ENCODE data around the gene ING5. TPM values are rescaled to one million over a fixed set of nuclear protein-coding genes. Genes with fewer than 3 reads are reported as not detected.

Gene ING5
- polyA plus RNA-seq, 3 donors, result 6.5 to 29.5 (median 6.6) TPM

DNA sequence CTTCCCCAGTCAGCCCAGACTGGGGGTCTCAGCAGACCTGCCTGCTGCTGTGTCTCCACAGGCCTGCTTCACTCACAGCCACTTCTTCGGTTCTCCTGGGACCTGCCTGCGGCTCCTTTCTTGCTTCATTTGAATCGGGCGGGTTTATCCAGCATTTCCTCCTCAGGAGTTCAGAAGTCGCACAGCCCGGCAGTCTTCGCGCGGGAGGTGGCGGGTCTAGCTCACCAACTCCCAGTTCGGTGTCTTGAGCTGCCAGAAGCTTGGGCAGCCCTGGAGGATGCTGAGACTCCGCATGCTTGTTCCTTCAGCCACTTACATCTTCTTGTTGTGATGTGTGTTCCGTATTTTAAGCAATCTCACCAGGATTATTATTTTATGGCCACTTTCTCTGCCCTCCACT, 43.4 kb downstream of the ING5 start:
- no peaks in the 10 kb centered on the region for H4K20me1 ChIP-seq (ENCODE audit: insufficient read depth, low read length)
- TF ChIP-seq, protein P1, sequence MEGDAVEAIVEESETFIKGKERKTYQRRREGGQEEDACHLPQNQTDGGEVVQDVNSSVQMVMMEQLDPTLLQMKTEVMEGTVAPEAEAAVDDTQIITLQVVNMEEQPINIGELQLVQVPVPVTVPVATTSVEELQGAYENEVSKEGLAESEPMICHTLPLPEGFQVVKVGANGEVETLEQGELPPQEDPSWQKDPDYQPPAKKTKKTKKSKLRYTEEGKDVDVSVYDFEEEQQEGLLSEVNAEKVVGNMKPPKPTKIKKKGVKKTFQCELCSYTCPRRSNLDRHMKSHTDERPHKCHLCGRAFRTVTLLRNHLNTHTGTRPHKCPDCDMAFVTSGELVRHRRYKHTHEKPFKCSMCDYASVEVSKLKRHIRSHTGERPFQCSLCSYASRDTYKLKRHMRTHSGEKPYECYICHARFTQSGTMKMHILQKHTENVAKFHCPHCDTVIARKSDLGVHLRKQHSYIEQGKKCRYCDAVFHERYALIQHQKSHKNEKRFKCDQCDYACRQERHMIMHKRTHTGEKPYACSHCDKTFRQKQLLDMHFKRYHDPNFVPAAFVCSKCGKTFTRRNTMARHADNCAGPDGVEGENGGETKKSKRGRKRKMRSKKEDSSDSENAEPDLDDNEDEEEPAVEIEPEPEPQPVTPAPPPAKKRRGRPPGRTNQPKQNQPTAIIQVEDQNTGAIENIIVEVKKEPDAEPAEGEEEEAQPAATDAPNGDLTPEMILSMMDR (IDR thresholded peaks at IDR 0.05), result no peak
- no peak overlapping the region for H3K27ac ChIP-seq (ENCODE audit: low read depth in 1 of 2, low read length in 2 of 2)
- H3K4me3 ChIP-seq (replicated peaks in 1 of 3; ENCODE audit: low read depth in 2 of 3, low read length in 3 of 3), result no peak overlapping the region
- H3K4me1 ChIP-seq (ENCODE audit: control insufficient read depth in 1 of 2, insufficient read depth in 2 of 2, low read length in 2 of 2), result peaks cover 4 to 8% of the 10 kb centered on the region in 2 donors
- intact Hi-C loops (cut with micrococcal nuclease), result no loop called here
- H3K9me3 ChIP-seq (replicated peaks in 1 of 2; ENCODE audit: control insufficient read depth in 1 of 2, insufficient read depth in 1 of 2, low read length in 2 of 2), result peaks cover 0 to 5% of the 10 kb centered on the region in 2 donors
- Mint-ChIP-seq H3K27ac (peak overlapping the region in 1 of 7 donors; percentile 49), H3K36me3 (peaks cover 50 to 62% of the 10 kb centered on the region in 2 donors), H3K4me1 (peaks cover 11% of the 10 kb centered on the region), H3K4me3 (no peak overlapping the region), H3K9me3 (peaks cover 0 to 4% (median 0%) of the 10 kb centered on the region in 7 donors), H3K27me3 (ENCODE audit: low read depth in 3 of 3) (no peaks in the 10 kb centered on the region)
- no peak overlapping the region for H3K4me2 ChIP-seq (replicated peaks; ENCODE audit: extremely low read depth, low read length, poor library complexity, severe bottlenecking)
- no peak overlapping the region for H3K9ac ChIP-seq (ENCODE audit: insufficient read depth, low read length, poor library complexity, severe bottlenecking)
- H2AFZ ChIP-seq (ENCODE audit: insufficient read depth, low read depth, low read length, poor library complexity, severe bottlenecking), result no peak overlapping the region
- H3K79me2 ChIP-seq (ENCODE audit: insufficient read depth, low read length), result no peaks in the 10 kb centered on the region
- no peak for DNase-seq
- 88% methylated on average over 11 of the region's 13 CpGs for WGBS (ENCODE audit: insufficient coverage)
- no peaks in the 10 kb centered on the region for H3K27me3 ChIP-seq (ENCODE audit: control insufficient read depth in 2 of 2, insufficient read depth in 2 of 2, low read length in 2 of 2)
- peaks cover 35 to 39% of the 10 kb centered on the region in 2 donors for H3K36me3 ChIP-seq (replicated peaks in 1 of 2; ENCODE audit: control insufficient read depth in 1 of 2, insufficient read depth in 2 of 2, low read length in 2 of 2)

DNA sequence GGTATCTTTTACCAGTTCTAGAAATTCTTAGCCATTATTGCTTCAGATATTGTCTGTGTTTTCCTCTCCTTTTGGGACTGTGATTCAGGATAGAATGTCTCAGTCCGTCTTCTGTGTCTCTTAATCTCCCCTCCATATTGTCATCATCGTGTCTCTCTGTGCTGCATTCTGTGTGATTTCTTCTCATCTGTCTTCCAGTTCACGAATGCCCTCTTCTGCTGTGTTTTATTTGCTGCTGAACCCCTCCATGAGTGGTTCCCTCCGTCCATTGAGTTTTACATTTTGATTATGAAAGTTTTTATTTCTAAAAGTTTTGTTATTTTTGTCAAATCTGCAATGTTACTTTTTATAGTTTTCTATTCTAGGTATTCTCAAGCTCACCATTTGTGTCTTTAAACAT, 44.2 kb downstream of the ING5 start:
- Histone ChIP-seq H4K20me1 (ENCODE audit: insufficient read depth, low read length) (no peaks in the 10 kb centered on the region), H3K4me2 (replicated peaks; ENCODE audit: extremely low read depth, low read length, poor library complexity, severe bottlenecking) (no peak overlapping the region), H3K36me3 (replicated peaks in 1 of 2; ENCODE audit: control insufficient read depth in 1 of 2, insufficient read depth in 2 of 2, low read length in 2 of 2) (peaks cover 36 to 42% of the 10 kb centered on the region in 2 donors), H3K27ac (ENCODE audit: low read depth in 1 of 2, low read length in 2 of 2) (no peak overlapping the region), H2AFZ (ENCODE audit: insufficient read depth, low read depth, low read length, poor library complexity, severe bottlenecking) (no peak overlapping the region), H3K9ac (ENCODE audit: insufficient read depth, low read length, poor library complexity, severe bottlenecking) (no peak overlapping the region), H3K79me2 (ENCODE audit: insufficient read depth, low read length) (no peaks in the 10 kb centered on the region), H3K27me3 (ENCODE audit: control insufficient read depth in 2 of 2, insufficient read depth in 2 of 2, low read length in 2 of 2) (no peaks in the 10 kb centered on the region), H3K9me3 (replicated peaks in 1 of 2; ENCODE audit: control insufficient read depth in 1 of 2, insufficient read depth in 1 of 2, low read length in 2 of 2) (peaks cover 0 to 5% of the 10 kb centered on the region in 2 donors), H3K4me3 (replicated peaks in 1 of 3; ENCODE audit: low read depth in 2 of 3, low read length in 3 of 3) (no peak overlapping the region), H3K4me1 (ENCODE audit: control insufficient read depth in 1 of 2, insufficient read depth in 2 of 2, low read length in 2 of 2) (peaks cover 0 to under 1% of the 10 kb centered on the region in 2 donors)
- Mint-ChIP-seq H3K27ac (no peak overlapping the region), H3K4me1 (peaks cover 2% of the 10 kb centered on the region), H3K36me3 (peaks cover 51 to 63% of the 10 kb centered on the region in 2 donors), H3K27me3 (ENCODE audit: low read depth in 3 of 3) (no peaks in the 10 kb centered on the region), H3K9me3 (peaks cover 0 to 4% (median 0%) of the 10 kb centered on the region in 7 donors), H3K4me3 (no peak overlapping the region)
- DNase-seq, result no peak
- intact Hi-C loops (cut with micrococcal nuclease), result no loop called here
- TF ChIP-seq, protein P1 (IDR thresholded peaks at IDR 0.05), result no peak
- no CpG with 5 or more reads among the region's 4 CpGs for WGBS (ENCODE audit: insufficient coverage)
